Measurements from ENCODE around the gene CCDC178. TPM values are rescaled to one million over a fixed set of nuclear protein-coding genes. Genes with fewer than 3 reads are reported as not detected.

Gene CCDC178
- total RNA-seq, 1 experiment from 2014 or later: not detected

DNA sequence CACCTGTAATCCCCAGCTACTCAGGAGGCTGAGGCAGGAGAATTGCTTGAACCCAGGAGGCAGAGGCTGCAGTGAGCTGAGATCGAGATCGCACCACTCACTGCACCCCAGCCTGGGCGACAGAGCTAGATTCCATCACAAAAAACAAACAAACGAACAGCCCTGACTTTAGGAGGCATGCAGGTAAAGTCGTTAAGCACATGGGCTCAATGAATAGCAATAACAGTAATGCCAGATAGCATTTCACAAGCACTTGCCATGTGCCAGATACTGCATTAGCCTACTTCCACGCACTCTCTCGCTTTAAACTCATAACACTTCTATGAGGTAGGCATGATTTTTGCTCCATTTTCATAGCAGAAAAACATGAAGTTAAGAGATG is 532.1 kb downstream of the CCDC178 start:
- Histone ChIP-seq H4K20me1 (ENCODE audit: insufficient read depth) (no peaks in the 10 kb centered on the region), H3K4me1 (ENCODE audit: control insufficient read depth in 1 of 2, insufficient read depth in 2 of 2, low read length in 2 of 2) (no peaks in the 10 kb centered on the region), H2AFZ (ENCODE audit: low read depth, low read length, poor library complexity, severe bottlenecking) (no peak overlapping the region), H3K4me2 (ENCODE audit: low read length) (no peak overlapping the region), H3K9me2 (ENCODE audit: insufficient read depth) (no peaks in the 10 kb centered on the region), H3K9ac (ENCODE audit: low read length) (no peak overlapping the region), H3K36me3 (ENCODE audit: control insufficient read depth in 1 of 2, insufficient read depth in 2 of 2, low read length in 2 of 2) (no peaks in the 10 kb centered on the region), H3K27ac (ENCODE audit: low read depth, low read length) (no peak overlapping the region), H3K9me3 (ENCODE audit: control insufficient read depth in 1 of 2, insufficient read depth in 1 of 2, low read depth in 1 of 2, low read length in 2 of 2) (peaks cover 0 to 3% of the 10 kb centered on the region in 2 experiments; a peak in 2 of 4 replicates), H3K27me3 (ENCODE audit: insufficient read depth, low read length) (no peaks in the 10 kb centered on the region), H3K79me2 (ENCODE audit: insufficient read depth, low read length) (no peaks in the 10 kb centered on the region), H3K4me3 (replicated peaks in 1 of 2; ENCODE audit: low read depth in 1 of 2, low read length in 2 of 2) (no peak overlapping the region)
- ATAC-seq: no peak
- BruUV-seq (replicated peaks): no TSS peak
- no peak for DNase-seq (ENCODE audit: low read depth, low spot score)
- intact Hi-C loops (cut with micrococcal nuclease): no loop called here
- TF ChIP-seq POLR2A (IDR thresholded peaks at IDR 0.05; ENCODE audit: borderline replicate concordance, extremely low read depth, insufficient read depth, insufficient read length) (no peak), EZH2phosphoT487 (IDR thresholded peaks at IDR 0.05; ENCODE audit: borderline replicate concordance) (no peak), SRF (IDR thresholded peaks at IDR 0.05; ENCODE audit: low read depth) (no peak), JUND (IDR thresholded peaks at IDR 0.05) (no peak), CEBPB (IDR thresholded peaks at IDR 0.05; ENCODE audit: low read depth) (no peak), ZNF274 (IDR thresholded peaks at IDR 0.05; ENCODE audit: low read depth, low read length) (no peak), SP1 (IDR thresholded peaks at IDR 0.05; ENCODE audit: low read depth) (no peak), SIN3A (IDR thresholded peaks at IDR 0.05; ENCODE audit: low read depth) (no peak), EGR1 (IDR thresholded peaks at IDR 0.05; ENCODE audit: low read depth) (no peak)
- TF ChIP-seq, protein P1, sequence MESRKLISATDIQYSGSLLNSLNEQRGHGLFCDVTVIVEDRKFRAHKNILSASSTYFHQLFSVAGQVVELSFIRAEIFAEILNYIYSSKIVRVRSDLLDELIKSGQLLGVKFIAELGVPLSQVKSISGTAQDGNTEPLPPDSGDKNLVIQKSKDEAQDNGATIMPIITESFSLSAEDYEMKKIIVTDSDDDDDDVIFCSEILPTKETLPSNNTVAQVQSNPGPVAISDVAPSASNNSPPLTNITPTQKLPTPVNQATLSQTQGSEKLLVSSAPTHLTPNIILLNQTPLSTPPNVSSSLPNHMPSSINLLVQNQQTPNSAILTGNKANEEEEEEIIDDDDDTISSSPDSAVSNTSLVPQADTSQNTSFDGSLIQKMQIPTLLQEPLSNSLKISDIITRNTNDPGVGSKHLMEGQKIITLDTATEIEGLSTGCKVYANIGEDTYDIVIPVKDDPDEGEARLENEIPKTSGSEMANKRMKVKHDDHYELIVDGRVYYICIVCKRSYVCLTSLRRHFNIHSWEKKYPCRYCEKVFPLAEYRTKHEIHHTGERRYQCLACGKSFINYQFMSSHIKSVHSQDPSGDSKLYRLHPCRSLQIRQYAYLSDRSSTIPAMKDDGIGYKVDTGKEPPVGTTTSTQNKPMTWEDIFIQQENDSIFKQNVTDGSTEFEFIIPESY (IDR thresholded peaks at IDR 0.05; ENCODE audit: extremely low read depth, insufficient replicate concordance, low read length): no peak
- TF ChIP-seq, protein P2, sequence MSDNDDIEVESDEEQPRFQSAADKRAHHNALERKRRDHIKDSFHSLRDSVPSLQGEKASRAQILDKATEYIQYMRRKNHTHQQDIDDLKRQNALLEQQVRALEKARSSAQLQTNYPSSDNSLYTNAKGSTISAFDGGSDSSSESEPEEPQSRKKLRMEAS (IDR thresholded peaks at IDR 0.05): no peak
- CTCF ChIA-PET: no interaction called here
- RAD21 ChIA-PET (ENCODE audit: low non-redundant PET in 1 of 2, low total read pairs in 2 of 2, uncharacterized antibody in 2 of 2, unreplicated experiment in 2 of 2): no interaction called here
- POLR2A ChIA-PET: no interaction called here

Data from HCT116 (cell line).